GM18498 (cell line): ENCODE measurements around the gene POLR2E.
"Not testable (repeated sequence)": the region's sequence is repeated elsewhere in the genome, so short reads cannot be mapped to it uniquely, and the experiment has no call there.

Experiments
- ATAC-seq: cut with Tn5 transposase; IDR thresholded peaks from one replicate; pipeline ENCODE4 v1.9.1; 2021; ENCODE audit warnings: mild to moderate bottlenecking, moderate library complexity; ENCODE audit not compliant: unreplicated experiment

POLR2E gene

GRCh38 chr19:1126984-1127760 lies 32.0 kb upstream of the POLR2E start:
- ATAC-seq: no peak

GRCh38 chr19:1125601-1126467 lies 30.7 kb upstream of the POLR2E start:
- no peak for ATAC-seq

DNA sequence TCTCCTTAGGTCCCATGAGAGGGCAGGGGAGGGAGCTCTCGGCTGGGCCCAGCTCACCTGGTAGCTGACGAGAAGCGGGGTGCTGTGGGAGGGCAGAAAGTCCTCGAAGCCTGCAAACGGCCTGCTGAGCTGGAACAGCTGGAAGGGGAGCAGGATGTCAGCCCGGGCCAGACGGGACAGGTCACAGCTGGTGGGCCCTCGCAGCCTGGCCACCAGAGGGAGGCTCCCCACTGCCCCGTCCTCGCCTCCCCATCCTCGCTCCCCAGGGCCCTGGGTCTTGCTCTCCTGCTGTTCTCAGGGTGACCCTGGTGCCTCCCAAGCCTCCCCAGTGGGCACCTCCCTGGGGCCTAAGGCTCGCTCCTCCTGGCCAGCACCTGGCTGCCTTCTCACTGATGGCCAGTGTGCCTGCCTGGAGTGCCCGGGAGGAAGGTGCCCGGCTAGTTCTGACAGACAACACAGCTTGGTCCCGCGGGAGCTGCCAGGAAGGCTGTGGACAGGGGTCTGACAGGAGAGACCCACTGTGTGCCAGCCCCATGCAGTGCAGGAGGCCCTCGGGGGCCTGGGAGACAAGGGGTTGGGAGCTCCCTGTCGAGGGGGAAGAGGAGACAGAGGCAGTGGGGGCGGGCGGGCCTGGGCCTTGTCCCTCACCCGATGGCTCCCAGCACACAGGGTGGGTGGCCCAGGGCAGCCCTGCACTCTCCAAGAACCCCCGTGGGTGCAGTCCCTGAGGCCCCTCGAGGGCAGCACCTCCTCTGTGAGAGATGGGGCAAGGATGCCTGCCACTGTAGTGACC lies 28.9 kb upstream of the POLR2E start:
- ATAC-seq: no peak

DNA sequence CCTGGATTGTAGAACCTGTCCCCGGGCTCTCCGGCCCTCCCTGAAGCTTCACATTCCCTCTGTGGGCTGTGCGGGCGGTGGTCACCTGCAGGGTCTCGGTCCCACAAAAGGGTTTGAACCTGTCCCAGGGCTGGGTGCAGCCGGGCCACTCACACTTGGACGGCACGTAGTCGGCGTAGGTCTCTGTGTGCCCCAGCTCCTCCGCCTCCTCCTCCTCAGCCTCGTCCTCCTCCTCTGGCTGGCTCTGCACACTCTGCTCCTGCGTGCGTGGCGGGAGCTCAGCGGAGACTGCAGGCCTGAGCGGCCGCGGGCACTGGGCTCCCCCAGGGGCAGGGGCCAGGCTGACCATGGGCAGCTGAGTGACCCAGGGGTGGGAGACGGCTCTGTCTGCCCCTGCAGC lies 28.2 kb upstream of the POLR2E start:
- ATAC-seq: no peak

- ATAC-seq: no peak
Observed at GRCh38 chr19:1122972-1123363, 27.8 kb upstream of the POLR2E start.

GRCh38 chr19:1122021-1122971 lies 27.1 kb upstream of the POLR2E start:
- no peak for ATAC-seq

GRCh38 chr19:1121395-1121794 lies 26.2 kb upstream of the POLR2E start:
- ATAC-seq: no peak

GRCh38 chr19:1119475-1120217 lies 24.5 kb upstream of the POLR2E start:
- ATAC-seq: no peak

- no peak for ATAC-seq
Observed at GRCh38 chr19:1118999-1119398, 23.8 kb upstream of the POLR2E start.

- ATAC-seq: no peak
Observed at GRCh38 chr19:1117654-1118053, 22.5 kb upstream of the POLR2E start.

GRCh38 chr19:1116726-1117581 lies 21.8 kb upstream of the POLR2E start:
- no peak for ATAC-seq

DNA sequence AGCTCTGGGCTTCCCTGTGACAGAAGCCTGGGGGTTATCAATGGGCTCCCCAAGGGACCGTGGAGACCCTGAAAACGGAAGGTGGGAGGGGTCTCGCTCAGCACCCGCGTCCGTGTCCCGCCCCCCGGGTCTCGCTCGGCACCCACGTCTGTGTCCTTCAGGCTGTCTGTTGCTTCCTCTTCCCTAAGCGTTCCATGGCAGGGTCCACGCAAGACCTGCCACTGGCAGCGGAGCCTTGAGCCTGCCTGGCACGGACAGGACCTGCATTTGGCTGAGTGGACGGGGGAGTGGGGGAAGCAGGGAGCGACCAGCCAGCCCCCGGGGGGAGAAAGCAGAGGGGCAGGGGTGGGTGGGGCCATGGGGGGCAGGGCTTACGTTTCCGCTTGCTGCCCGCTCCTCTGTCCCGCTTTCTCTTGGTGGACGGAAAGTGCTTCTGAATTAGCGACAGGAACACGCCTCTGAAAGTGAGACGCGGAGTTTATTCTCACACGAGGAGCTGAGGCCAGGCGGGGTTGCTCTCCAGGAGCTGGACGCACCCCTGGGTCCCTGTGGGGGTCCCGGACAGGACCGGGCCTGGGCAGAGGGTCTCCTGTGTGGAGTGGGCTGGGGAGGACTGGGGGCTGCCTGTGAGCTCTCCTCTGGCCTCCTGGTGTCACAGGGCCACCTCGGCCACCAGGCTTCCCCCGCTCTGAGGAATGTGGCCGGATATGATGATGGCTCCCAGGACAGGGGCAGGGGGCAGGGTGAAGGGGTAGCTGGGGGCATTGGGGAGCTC lies 20.7 kb upstream of the POLR2E start:
- ATAC-seq: no peak

DNA sequence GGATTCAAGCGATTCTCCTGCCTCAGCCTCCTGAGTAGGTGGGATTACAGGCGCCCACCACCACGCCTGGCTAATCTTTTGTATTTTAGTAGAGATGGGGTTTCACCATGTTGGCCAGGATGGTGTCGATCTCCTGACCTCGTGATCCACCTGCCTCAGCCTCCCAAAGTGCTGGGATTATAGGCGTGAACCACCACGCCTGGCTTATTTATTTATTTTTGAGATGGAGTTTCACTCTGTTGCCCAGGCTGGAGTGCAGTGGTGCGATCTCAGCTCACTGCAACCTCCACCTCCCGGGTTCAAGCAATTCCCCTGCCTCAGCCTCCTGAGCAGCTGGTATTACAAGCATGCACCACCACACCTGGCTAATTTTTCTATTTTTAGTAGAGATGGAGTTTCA lies 19.6 kb upstream of the POLR2E start:
- ATAC-seq: not testable (repeated sequence)

DNA sequence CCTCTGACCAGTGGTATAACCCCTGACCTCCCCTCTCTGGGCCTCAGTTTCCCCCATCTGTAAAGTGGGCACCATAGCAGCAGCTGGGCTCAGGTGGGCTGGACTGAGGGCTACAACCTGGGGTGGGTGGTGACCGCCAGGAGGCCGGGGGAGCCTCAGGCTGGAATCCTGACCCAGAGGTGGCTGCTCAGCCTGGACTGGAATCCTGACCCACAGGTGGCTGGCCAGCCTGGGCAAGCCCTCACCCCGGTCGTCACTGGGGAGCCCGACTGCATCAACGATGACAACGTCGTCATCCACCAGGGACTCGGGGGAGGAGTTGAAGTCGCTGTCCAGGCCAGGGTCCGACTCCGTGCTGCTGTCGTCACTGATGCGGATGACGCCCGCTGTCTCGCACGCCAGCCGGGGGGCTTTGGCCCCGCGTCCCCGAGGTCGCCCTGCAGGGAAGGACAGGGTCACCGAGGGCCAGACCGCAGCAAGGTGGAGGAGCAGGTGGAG lies 18.9 kb upstream of the POLR2E start:
- ATAC-seq: no peak

DNA sequence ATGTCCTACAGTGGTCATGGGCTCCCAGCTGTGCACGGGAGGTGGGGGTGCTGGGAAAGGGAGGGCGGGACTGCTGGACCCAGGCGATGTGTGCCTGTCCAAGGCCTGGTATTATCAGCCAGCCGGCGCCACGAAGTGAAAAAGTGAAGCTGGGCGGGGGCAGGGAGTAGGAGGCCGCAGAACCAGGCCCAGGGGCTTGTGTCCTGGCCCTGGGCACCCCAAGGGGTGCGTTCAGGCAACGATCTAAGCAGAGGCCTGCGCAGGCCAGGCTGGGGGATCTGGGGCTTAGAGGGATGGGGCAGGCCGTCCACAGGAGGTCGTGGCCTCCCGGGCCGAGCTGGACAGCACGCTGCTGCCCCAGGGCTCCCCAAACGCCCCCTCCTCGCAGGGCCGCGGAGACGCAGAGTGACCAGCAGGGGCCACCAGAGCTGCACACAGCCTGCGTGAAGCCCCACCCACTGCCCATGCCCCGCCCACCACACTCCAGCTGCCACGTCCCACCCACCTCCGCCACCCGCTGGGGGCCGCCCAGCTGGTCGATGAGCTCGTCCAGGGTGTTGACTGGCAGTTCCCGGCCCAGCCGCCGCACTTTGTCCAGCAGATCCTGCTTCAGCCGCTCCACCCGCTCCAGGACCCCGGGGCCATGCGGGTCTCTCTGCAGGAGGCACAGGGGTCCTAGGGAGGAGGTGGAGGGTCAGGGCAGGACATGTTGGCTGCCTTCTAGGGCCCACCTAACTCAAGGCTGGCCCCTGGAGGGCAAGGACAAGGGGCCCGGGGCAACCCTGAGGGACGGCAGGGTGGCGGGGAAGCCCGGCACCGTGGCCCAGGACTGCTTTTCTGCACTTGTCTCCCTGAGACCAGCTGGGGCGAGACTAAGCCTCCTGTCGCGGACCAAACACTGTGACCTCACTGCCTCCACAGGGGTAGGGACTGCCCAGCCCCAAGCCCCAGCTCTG lies 18.1 kb upstream of the POLR2E start:
- ATAC-seq: peak; percentile 64

DNA sequence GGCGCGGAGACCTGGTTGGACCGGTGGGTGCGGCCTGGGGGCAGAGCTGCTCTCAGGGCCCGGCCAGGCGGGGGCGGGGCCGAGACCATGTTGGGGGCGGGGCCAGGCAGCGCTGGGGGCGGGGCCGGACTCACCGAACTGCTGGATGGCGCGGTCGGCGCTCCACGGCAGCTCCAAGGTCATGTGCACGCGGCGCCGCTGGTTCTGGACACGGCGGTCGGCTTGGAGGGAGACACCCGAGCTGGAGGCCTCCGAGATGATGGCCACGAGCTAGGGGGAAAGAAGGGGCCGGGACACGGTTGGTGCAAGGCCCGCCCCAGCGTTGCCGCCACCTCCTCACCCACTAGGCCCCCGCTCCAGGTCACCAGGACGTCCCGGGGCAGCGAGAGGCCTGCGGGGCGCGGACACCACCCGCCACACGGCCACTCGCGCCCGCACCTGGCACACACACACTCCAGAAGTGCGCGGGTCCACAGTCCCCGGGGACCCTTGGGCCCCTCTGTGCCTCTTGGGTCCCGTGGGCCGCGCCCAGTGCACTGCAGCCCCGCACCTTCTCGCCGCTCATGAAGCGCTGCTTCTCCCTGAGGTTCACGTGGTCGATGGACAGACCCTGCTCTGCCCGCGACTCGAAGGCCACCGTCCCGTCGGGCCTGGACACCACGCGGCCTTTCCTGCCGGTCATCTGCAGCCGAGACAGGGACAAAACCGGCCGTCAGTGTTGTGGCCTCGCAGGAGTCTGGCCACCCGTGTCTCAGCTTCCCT lies 17.3 kb upstream of the POLR2E start:
- ATAC-seq: no peak
